Lung (tissue), 12 donors: Measurements from ENCODE around the gene PPM1F. TPM values are rescaled to one million over a fixed set of nuclear protein-coding genes. Genes with fewer than 3 reads are reported as not detected.
"Not testable (repeated sequence)": the region's sequence is repeated elsewhere in the genome, so short reads cannot be mapped to it uniquely, and the experiment has no call there.

Source experiments
- ATAC-seq: fragments of 200-7000 bp; cut with Tn5 transposase; one replicate; pipeline ENCODE4 v1.9.1; 2020; ENCODE audit warnings: moderate number of reproducible peaks; ENCODE audit not compliant: insufficient read depth, low FRiP score
- DNase-seq, 3 donors: peaks; one replicate each; pipeline ENCODE4 v3.0.0-alpha.2; 2013 to 2017
- H3K27ac ChIP-seq, 2 donors: one replicate each; pipeline ENCODE4 v1.5.1; 2013; ENCODE audit warnings: mild to moderate bottlenecking in 2 of 2, moderate library complexity in 2 of 2, control low read depth in 1 of 2, inconsistent platforms in 1 of 2, low read depth in 1 of 2, low read length in 1 of 2
- H3K27me3 ChIP-seq, 3 donors: one replicate each; pipeline ENCODE4 v1.5.1; 2013; ENCODE audit warnings: low read length in 2 of 3; ENCODE audit not compliant: control insufficient read depth in 3 of 3, insufficient read depth in 3 of 3
- H3K36me3 ChIP-seq, 4 donors: one replicate each; pipeline ENCODE4 v1.5.1; 2013; ENCODE audit warnings: low read length in 4 of 4, mild to moderate bottlenecking in 1 of 4, moderate library complexity in 1 of 4; ENCODE audit not compliant: control insufficient read depth in 4 of 4, insufficient read depth in 4 of 4
- H3K4me1 ChIP-seq, 5 donors: one replicate each; pipeline ENCODE4 v1.5.1; 2013; ENCODE audit warnings: low read length in 5 of 5, mild to moderate bottlenecking in 2 of 5, moderate library complexity in 1 of 5; ENCODE audit not compliant: control insufficient read depth in 5 of 5, insufficient read depth in 5 of 5
- H3K4me3 ChIP-seq: one replicate; pipeline ENCODE4 v1.5.1; 2013; ENCODE audit warnings: mild to moderate bottlenecking, control low read depth, moderate library complexity
- H3K9ac ChIP-seq, 2 donors: one replicate each; pipeline ENCODE4 v1.5.1; 2013; ENCODE audit warnings: low read length in 2 of 2, control low read depth in 1 of 2; ENCODE audit not compliant: insufficient read depth in 1 of 2
- H3K9me3 ChIP-seq, 4 donors: one replicate each; pipeline ENCODE4 v1.5.1; 2013; ENCODE audit warnings: low read length in 3 of 4, mild to moderate bottlenecking in 1 of 4, moderate library complexity in 1 of 4; ENCODE audit not compliant: control insufficient read depth in 4 of 4, insufficient read depth in 3 of 4
- CTCF ChIP-seq: IDR thresholded peaks from 2 replicates; pipeline ENCODE4 v1.5.1; 2012; ENCODE audit warnings: mild to moderate bottlenecking; ENCODE audit errors: control extremely low read depth, extremely low read depth
- WGBS, 2 donors: extraction: QIAGEN DNeasy Blood & Tissue Kit; methylation state at CpG; one replicate each; pipeline ENCODE4 v1.1.7; 2013; 5-methylcytosine and 5-hydroxymethylcytosine counted together
- polyA plus RNA-seq, 2 donors: library from polyadenylated mRNA; stranded (reverse); fragments of 200-250 nt; gene quantifications; one replicate each; pipeline ENCODE4 v1.2.1, GENCODE V29; 2013
- total RNA-seq, 2 donors: library from RNA; depleted of rRNA in 1 of 2; stranded (reverse); fragments of >200 nt in 1 of 2; gene quantifications; one replicate each; pipeline ENCODE4 v1.2.1, GENCODE V29; 2014 to 2021
- donor health status: control.
- donor health status: control.
- donor health status: Bipolar disorder and iron deficiency.
- donor health status: healthy.
- donor health status: DM: yes; HTN: yes; CAD: no.

Gene PPM1F
- total and polyA plus RNA-seq, 4 donors: 25.8 to 62.4 (median 32.6) TPM

GRCh38 chr22:21894799-21895198 is 57.8 kb downstream of the PPM1F start:
- no peak for ATAC-seq
- Histone ChIP-seq H3K36me3 (no peaks in the 10 kb centered on the region), H3K9me3 (peaks cover 0 to 2% (median 0%) of the 10 kb centered on the region in 4 donors), H3K4me1 (no peaks in the 10 kb centered on the region), H3K27me3 (no peaks in the 10 kb centered on the region), H3K27ac (no peak overlapping the region), H3K4me3 (no peak overlapping the region), H3K9ac (no peak overlapping the region)
- no peak for DNase-seq
- WGBS, 2 donors: 92 to 94% methylated on average over 8 of the region's 8 CpGs
- TF ChIP-seq CTCF: no peak

DNA sequence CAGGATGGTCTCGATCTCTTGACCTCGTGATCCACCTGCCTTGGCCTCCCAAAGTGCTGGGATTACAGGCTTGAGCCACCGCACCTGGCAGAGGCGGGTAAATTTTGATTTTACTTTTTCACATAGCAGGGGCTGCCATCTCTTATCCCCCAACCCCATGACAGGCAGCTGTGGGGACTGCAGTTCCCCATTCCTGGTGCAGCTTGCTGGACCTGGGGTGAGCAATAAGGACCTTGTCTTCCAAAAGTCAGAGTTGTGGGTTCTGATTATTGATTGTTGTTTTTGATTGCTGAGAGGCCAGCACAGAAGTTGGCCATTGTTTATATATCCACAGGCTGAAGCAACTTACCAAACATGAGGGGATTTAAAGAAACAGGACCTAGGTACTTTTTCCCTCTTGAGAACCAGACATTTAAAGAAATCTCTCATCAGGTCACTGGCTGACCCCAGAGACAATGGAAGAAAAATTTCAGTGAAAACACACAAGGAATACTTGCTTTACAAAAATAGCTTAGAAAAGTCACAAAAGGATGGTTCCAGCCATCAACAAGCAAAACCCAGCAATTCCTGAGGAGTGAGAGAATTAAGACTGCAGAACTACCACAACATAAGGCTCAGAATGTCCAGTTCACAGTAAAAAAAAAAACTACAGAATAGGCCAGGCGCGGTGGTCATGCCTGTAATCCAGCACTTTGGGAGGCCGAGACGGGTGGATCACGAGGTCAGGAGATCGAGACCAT is 63.2 kb downstream of the PPM1F start:
- no peak for DNase-seq
- no peaks in the 10 kb centered on the region for H3K4me1 ChIP-seq
- TF ChIP-seq CTCF: no peak
- no peak overlapping the region for H3K9ac ChIP-seq
- no peaks in the 10 kb centered on the region for H3K27me3 ChIP-seq
- H3K27ac ChIP-seq: no peak overlapping the region
- ATAC-seq: no peak
- 95 to 96% methylated on average over 10 of the region's 10 CpGs for WGBS, 2 donors
- H3K4me3 ChIP-seq: no peak overlapping the region
- no peaks in the 10 kb centered on the region for H3K9me3 ChIP-seq
- H3K36me3 ChIP-seq: no peaks in the 10 kb centered on the region

- no peaks in the 10 kb centered on the region for H3K27me3 ChIP-seq
- H3K9me3 ChIP-seq: no peaks in the 10 kb centered on the region
- DNase-seq: no peak
Measured at GRCh38 chr22:21887841-21888240, 64.8 kb downstream of the PPM1F start.

DNA sequence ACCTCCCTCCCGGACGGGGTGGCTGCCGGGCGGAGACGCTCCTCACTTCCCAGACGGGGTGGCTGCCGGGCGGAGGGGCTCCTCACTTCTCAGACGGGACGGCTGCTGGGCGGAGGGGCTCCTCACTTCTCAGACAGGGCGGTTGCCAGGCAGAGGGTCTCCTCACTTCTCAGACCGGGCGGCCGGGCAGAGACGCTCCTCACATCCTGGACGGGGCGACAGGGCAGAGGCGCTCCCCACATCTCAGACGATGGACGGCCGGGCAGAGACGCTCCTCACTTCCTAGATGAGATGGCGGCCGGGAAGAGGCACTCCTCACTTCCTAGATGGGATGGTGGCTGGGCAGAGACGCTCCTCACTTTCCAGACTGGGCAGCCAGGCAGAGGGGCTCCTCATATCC is 68.7 kb downstream of the PPM1F start:
- not testable (repeated sequence) for H3K9ac ChIP-seq, H3K36me3 ChIP-seq, H3K4me3 ChIP-seq, ATAC-seq, H3K27ac ChIP-seq, DNase-seq, H3K4me1 ChIP-seq, H3K27me3 ChIP-seq, H3K9me3 ChIP-seq
- 97% methylated on average over 15 to 18 of the region's 26 CpGs for WGBS, 2 donors

More at GRCh38 chr22:21887841-21888240, 64.8 kb downstream of the PPM1F start:
- ATAC-seq: no peak
- TF ChIP-seq CTCF: no peak
- Histone ChIP-seq H3K4me1 (no peaks in the 10 kb centered on the region), H3K9ac (no peak overlapping the region), H3K36me3 (no peaks in the 10 kb centered on the region), H3K27ac (no peak overlapping the region), H3K4me3 (no peak overlapping the region)

GRCh38 chr22:21882754-21883333 is 69.8 kb downstream of the PPM1F start:
- not testable (repeated sequence) for H3K9me3 ChIP-seq, H3K4me1 ChIP-seq, H3K9ac ChIP-seq, ATAC-seq, H3K4me3 ChIP-seq, H3K36me3 ChIP-seq, H3K27ac ChIP-seq, DNase-seq, H3K27me3 ChIP-seq
- WGBS, 2 donors: 88 to 100% methylated on average over 1 of the region's 7 CpGs
